Stimulated activated CD8-positive, alpha-beta memory T cell treated with anti-CD3 and anti-CD28 coated beads, Interleukin-12 subunit alpha, Interleukin-12 subunit beta, amount 100 ng/mL, for 4 hours (primary cell): ENCODE data around the gene PLPP1.

Experiments used
- DNase-seq: peaks from one replicate; pipeline ENCODE4 v3.0.0-alpha.2; 2020; ENCODE audit warnings: low read depth

PLPP1 gene

GRCh38 chr5:55407059-55407684, 127.6 kb downstream of the PLPP1 start:
- no peak for DNase-seq

GRCh38 chr5:55406292-55406691, 128.5 kb downstream of the PLPP1 start:
- no peak for DNase-seq

GRCh38 chr5:55402199-55402598, 132.6 kb downstream of the PLPP1 start:
- no peak for DNase-seq

GRCh38 chr5:55393501-55394175, 141.1 kb downstream of the PLPP1 start:
- no peak for DNase-seq

- no peak for DNase-seq
Observed at GRCh38 chr5:55392669-55393068, 142.1 kb downstream of the PLPP1 start.

GRCh38 chr5:55391707-55392106, 143.1 kb downstream of the PLPP1 start:
- no peak for DNase-seq

- DNase-seq: no peak
Observed at GRCh38 chr5:55387865-55388264, 146.9 kb downstream of the PLPP1 start.

GRCh38 chr5:55386356-55386755, 148.4 kb downstream of the PLPP1 start:
- DNase-seq: no peak

- no peak for DNase-seq
Observed at GRCh38 chr5:55385846-55386245, 148.9 kb downstream of the PLPP1 start.

GRCh38 chr5:55385227-55385626, 149.5 kb downstream of the PLPP1 start:
- DNase-seq: no peak

- no peak for DNase-seq
Observed at GRCh38 chr5:55384072-55384471, 150.7 kb downstream of the PLPP1 start.

- no peak for DNase-seq
Observed at GRCh38 chr5:55383254-55383653, 151.5 kb downstream of the PLPP1 start.

- no peak for DNase-seq
Observed at GRCh38 chr5:55377810-55378209, 157.0 kb downstream of the PLPP1 start.
